Esophagus mucosa (tissue), 1 donor: ENCODE data around the gene LRRC56. TPM values are rescaled to one million over a fixed set of nuclear protein-coding genes. Genes with fewer than 3 reads are reported as not detected.
A peak's percentile ranks its signal among the peaks of the same experiment; 100 is the strongest.
"Not testable (repeated sequence)": the region's sequence is repeated elsewhere in the genome, so short reads cannot be mapped to it uniquely, and the experiment has no call there.

Source experiments
- ATAC-seq: fragments of 200-7000 bp; cut with Tn5 transposase; one replicate; pipeline ENCODE4 v1.9.1; 2020
- total RNA-seq: library from RNA; stranded (reverse); gene quantifications from one replicate; pipeline ENCODE4 v1.2.4, GENCODE V29; 2023
- donor health status: DM: yes; HTN: yes; CAD: no.

Gene LRRC56
- total RNA-seq, 1 donor from 2014 or later, result 1.3 TPM

DNA sequence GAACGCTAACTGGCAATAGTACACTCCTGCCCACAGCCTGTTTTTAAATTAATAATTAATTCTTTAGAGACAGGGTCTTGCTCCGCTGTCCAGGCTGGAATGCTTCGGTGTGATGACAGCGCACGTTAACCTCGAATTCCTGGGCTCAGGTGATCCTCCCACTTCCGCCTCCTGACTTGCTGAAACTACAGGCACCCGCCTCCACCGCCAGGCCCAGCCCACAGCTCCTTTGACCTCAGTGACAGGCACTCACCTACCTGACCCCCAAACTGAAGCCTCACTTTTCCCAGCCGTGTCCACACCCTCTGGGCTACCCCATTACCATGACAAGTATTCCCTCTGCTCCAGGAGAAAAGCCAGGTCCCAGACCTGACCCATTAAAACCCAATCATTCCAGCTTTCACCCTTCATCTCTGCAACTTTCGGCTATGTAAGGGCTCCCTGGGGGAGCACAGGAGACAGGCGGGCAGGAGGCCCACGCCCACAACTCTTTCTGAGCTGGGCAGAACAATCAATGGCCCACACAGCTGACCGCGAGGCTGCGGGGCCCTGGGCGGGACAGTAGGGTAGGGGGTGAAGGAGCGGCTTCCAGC, 22.5 kb downstream of the LRRC56 start:
- no peak for ATAC-seq

DNA sequence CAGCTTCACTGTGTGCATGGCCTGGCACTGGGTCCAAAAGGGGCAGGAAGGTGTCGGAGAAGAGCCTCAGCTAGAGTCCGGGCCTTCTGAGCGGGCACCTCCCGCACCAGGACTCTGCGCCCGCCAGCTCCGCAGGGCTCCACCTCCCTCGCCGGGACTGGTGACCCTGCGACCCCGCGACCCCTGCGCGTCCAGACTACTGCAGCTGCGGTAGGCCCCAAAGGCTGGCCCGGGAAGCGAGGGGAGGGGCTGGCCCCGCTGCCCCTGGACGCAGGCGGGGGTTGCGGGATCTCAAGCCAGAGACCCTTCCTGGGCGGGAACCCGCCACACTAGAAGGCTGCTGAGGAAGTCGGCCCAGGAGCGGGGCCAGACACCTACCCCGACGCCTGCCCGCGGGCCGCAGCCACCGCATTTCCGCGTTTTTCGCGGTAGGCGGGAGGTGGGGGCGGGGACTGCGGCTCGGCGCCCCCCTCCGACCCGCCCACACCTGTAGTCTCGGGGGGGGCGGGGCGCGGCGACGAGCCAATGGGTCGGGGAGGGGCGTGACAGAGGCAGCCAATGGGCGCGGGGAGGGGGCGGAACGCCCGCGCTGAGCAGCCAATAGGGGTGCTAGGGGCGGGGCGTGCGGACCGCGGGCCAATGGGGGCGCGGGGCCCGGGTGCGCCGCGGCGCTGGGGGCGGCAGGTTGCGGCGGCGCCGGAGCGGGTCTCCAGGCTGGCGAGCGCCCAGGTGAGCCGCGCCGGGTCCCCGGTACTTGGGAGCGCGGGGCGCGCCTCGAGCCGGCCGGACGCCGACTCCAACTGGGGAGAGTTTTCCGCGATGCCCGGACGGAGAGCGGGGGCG, 23.2 kb downstream of the LRRC56 start, which contains the start of the genes LMNTD2 and RASSF7:
Gene LMNTD2 (minus strand): TSS at position 434 of the 843 bp plus-strand sequence. CDS start 22 bp downstream, at position 412.
Gene RASSF7 (plus strand): TSS at position 666 of the 843 bp plus-strand sequence. CDS start 799 bp downstream, outside the sequence.
- peak; percentile 87 for ATAC-seq

DNA sequence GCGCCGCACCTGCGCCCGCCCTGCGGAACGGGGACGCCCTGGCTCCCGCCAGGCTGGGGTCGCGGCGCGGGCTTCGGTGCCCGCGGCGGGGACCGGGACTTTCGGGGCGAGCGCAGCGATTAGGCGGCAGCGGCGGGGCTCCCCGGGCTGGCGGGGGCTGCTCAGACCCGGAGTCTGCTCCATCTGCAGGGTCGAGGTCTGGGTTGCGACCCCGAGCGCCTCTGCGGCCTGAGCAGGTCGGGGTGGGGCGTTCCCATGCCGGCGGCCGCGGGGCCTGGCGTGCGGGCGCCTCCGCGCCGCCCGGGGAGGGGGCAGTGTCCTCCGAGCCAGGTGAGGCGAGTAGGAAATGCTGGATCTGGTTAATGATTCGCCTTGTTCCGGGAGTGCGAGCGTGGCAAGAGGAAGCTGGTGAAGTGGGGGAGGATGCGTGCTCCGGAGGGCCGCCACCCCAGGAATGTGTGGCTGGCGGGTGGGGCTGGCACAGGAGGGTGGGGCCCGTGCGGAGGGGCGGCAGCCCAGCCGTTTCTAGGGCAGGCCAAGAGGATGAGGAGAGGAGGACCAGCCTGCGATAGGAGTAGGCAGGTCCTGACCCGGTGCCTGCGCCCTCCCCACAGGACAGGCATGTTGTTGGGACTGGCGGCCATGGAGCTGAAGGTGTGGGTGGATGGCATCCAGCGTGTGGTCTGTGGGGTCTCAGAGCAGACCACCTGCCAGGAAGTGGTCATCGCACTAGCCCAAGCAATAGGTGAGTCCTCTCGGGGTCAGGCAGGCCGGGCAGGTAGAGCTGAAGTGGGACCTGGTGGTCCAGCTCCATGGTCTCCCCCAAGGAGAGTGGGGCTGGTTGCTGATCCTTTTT, 24.0 kb downstream of the LRRC56 start:
- ATAC-seq, result peak; percentile 48

DNA sequence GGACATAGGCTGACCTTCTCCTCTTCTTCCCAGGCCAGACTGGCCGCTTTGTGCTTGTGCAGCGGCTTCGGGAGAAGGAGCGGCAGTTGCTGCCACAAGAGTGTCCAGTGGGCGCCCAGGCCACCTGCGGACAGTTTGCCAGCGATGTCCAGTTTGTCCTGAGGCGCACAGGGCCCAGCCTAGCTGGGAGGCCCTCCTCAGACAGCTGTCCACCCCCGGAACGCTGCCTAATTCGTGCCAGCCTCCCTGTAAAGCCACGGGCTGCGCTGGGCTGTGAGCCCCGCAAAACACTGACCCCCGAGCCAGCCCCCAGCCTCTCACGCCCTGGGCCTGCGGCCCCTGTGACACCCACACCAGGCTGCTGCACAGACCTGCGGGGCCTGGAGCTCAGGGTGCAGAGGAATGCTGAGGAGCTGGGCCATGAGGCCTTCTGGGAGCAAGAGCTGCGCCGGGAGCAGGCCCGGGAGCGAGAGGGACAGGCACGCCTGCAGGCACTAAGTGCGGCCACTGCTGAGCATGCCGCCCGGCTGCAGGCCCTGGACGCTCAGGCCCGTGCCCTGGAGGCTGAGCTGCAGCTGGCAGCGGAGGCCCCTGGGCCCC, 24.8 kb downstream of the LRRC56 start:
- ATAC-seq, result no peak

DNA sequence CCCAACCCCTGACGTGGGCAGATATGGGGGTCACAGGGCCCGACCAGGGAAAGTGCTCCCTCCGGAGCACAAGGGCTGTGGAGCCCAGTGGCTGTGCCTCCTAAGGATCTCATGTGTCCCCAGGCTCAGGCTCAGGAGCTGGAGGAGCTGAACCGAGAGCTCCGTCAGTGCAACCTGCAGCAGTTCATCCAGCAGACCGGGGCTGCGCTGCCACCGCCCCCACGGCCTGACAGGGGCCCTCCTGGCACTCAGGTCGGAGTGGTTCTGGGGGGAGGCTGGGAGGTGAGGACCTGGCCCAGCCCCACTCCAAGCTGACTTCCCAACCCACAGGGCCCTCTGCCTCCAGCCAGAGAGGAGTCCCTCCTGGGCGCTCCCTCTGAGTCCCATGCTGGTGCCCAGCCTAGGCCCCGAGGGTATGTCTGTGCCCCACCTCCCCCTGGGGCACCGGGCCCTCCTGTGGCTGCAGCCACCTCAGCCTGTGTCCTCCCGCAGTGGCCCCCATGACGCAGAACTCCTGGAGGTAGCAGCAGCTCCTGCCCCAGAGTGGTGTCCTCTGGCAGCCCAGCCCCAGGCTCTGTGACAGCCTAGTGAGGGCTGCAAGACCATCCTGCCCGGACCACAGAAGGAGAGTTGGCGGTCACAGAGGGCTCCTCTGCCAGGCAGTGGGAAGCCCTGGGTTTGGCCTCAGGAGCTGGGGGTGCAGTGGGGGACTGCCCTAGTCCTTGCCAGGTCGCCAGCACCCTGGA, 25.9 kb downstream of the LRRC56 start:
- ATAC-seq, result no peak

DNA sequence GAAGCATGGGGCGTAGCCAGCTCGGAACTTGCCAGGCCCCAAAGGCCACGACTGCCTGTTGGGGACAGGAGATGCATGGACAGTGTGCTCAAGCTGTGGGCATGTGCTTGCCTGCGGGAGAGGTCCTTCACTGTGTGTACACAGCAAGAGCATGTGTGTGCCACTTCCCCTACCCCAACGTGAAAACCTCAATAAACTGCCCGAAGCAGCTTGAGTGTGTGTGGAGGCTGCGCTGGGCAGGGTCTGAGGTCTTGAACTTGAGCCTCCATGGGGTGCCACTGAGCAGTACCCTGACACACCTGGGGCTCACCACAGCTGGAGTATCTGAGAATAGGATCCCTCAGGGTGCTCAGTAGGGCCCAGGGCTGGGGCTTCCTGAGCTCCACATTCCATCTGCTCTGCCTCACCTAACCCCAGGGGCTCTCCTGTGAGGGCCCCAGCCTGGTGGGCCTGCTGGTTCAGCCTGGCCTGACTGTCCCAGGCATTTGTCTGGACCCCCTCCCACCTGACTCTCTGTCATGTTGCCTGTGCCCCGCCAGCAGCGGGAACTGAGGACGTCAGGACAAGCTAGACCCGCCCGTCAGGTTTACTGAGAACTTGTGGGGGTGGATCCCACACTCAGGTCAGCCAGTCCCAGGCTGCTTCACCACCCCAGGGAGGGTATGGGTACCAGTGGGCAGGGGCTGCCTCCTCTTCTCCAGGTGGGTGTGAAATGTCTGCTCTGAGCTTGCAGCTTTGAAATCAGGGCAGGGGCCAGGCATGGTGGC, 26.7 kb downstream of the LRRC56 start:
- ATAC-seq, result peak; percentile 8

DNA sequence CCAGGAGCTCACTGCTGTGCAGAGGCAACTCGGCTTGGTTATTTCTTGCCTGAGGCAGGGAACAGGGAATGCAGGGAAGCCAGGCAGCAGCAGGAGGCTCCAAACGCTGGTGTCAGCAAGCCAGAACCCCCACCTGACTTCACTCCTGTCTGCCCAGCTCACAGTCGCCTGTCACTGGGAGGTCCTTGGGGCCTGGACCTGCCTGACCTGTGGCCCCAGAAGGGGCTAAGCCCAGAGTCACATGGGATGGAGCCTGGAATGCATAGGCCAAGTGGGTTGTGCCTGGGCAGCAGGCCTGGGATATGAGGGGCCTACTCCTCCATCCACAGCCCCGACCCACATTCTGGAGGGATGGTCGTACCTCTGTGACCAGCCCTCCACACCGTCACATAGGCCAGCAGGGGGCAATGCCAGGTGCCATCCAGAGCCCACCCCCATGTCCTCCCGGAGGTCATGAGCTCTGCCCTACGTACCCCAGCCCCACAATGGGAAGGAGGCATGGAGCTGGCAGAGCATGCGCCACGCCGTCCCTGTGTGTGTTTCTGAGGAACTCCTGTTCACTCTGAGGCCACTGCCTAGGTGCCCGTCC, 28.7 kb downstream of the LRRC56 start:
- ATAC-seq, result no peak

DNA sequence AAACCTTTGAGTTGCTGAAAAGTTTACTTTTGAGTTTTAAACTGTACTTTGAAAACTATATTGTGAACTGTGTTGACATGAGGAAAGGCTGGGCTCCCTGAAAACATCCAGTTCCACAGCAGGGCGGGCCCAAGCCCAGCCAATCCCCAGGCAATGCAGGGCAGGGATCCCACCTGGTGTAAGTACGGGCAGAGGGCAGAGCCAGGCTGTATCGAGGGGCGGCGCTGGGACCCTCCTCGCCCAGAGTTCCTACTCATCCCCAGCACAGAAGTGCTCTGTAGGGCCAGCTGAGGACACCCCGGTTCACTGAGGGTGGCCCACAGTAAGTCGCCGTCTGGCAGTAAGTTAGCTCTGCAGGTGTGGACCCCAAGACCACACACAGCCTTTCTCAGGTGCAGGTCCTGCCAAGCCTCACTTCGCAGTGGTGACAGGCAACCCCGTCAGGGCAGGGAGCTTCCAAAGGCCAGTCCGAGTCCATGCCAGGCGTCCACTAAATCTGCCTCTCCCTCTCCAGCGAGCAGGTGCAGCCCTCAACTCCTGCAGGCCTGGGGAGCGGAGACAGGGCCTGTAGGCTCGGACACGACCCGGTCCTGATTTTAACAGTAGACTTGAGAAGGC, 29.8 kb downstream of the LRRC56 start:
- no peak for ATAC-seq

DNA sequence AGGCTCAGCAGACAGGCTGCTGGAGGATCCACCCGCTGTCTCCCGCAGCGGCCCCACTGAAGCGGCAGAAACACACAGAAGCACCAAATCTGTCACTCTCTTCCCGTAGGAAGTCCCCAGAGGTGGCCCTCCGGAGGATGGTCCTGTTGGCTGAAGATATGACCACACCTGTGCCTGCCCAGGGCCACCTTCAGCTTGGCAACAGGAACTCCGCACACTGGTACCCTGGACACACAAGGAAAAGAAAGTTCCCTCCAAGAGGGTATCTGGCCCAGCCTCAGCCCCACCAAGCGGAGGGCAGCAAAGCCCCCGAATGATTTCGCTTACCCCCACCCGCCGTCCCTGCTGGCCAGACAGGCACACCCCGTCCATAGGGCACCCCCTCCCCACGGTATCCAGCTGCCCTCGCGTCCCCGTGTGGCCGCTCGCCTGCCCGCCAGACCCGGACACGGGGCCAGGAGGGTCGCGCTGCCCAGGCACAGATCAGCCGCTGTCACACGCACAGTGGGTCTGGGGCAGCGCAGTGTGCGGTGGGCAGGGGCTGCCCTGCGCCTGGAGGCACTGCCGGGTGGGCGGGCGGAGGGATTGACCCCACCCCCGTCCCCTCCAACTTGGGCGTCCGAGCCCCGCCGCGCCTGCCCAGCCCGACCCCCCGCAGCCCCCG, 30.4 kb downstream of the LRRC56 start:
- ATAC-seq, result peak; percentile 3

DNA sequence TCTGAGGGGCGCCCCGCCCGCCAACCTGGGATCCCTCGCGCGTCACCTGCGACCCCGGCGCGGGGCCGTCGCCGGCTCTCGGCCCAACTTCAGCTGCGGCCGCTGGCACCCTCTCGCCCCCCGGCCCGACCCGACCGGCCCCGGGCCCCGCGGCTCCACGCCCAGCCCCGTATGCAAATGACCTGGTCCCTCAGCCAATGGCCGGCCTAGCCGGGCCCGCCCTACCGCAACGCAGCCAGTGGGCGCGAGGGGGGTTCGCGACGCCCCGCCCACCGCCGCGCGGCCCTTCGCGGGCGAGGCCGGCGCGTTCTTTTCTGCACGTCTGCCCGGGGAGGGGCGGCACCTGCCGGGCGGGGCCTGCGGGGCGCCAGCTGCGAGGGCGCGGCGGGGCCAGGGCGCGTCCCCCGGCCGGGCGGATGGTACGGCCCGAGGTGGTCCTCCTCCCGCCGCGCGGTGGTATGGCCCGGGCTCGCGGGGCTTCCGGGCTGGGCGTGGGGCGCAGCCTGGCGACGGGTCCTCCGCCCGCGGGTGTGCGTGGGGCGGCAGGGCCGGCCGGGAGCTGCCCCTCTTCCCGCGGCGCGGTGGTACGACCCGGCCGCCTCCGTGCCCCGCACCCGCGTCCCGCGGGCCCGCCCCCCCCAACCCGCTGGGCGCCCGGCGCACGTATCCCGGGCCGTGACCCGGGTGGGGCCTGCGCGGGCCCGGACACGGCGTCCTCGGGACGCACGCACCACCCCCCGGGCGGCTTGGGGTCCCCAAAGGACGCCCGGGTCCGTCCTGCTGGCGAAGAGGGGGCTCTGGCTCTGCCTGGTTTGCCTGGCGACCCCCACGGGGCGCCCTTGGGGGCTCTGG, 31.2 kb downstream of the LRRC56 start:
- peak; percentile 86 for ATAC-seq

DNA sequence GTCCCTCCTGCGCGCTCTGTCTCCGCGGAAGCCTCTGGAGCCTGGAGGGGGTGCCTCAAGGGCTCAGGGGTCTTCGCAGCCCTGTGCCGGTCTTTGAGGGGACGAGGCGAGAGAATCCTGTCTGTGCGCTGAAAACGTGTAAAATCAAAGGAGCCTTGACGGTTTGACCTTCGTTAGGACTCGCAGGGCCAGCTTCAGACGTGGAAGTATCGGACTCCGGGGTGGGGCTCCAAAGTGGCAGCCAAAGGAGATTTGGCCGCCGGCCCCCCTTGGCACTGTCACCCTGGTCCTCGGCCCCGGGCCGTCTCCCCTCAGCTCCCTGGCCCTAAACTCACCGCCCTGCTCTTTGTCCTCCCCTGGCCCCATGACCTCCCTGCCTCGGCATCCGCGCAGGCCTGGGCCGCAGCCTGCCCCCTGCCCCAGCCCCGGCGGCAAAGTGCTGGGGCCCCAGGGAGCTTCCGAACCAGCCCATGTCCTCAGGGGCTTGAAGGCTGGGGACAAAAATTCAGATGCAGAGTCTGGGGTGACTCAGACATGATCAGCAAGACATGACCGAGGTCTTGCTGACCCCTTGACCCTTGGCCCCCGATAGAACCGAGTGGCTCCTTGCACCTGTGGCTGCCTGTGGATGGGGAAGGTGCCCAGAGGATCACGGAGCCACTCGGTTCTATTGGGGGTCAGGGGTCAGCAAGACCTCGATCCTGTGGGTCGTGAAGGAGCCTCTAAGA, 32.0 kb downstream of the LRRC56 start:
- no peak for ATAC-seq

DNA sequence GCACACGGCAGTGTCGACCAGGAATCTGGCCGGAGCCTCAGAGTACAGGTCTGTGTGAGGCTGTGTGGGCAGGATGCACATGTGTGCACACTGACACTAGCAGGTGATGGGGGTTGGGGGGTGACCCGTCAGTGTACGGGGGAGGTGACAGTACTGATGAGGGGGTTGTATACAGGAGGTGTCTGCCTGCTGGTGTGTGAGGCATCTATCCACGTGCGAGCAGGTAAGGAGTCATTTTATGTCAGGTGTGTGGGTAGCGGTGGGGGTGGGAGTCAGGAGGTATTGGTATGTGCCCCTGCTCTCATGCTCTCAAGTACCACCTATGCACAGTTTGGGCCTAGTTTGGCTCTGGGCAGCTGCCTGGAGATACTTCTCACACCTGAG, 34.5 kb downstream of the LRRC56 start:
- ATAC-seq, result no peak

DNA sequence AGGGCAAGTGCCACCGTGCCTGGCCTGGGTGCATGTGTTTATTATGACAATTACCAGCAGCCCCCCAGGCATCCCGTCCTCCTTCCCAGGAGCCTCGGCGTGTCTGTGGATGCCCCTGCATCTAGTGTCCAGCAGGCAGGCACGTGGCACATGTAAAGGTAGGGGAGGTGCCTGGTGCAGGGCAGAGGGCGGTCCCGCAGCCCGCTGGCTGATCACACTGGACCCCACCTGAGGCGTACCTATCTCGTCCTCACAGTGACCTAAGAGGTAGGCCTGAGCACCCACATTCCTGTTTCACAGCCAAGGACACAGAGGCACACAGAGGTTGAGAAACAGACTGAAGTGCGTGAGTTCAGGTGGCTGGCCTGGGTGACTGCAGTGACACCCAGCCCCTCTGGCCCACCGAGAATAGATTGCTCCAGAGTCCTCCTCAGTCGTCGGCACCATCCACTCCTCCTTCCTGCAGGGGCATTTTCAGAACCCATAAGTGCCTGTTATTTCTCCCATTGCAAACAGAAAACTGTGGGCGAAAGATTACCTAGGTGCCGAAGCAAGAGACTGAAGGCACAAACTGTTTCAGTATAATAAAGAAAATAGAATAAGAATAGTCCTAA, 35.9 kb downstream of the LRRC56 start:
- ATAC-seq, result no peak

DNA sequence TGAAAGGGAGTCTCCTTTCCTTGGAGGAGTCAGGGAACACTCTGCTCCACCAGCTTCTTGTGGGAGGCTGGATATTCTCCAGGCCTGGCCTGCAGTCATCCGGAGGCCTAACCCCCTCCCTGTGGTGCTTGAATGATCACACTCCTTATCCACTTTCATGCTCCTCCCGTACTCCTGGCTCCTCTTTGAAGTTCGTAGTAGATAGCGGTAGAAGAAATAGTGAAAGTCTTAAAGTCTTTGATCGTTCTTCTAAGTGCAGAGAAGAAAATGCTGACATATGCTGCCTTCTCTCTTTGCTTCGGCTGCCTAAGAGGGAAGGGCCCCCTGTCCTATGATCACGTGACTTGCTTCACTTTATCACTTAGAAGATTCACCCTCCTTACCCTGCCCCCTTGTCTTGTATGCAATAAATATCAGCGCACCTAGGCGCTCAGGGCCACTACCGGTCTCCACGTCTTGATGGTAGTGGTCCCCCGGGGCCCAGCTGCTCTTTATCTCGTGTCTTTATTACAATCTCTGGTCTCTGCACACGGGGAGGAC, 36.8 kb downstream of the LRRC56 start:
- not testable (repeated sequence) for ATAC-seq

DNA sequence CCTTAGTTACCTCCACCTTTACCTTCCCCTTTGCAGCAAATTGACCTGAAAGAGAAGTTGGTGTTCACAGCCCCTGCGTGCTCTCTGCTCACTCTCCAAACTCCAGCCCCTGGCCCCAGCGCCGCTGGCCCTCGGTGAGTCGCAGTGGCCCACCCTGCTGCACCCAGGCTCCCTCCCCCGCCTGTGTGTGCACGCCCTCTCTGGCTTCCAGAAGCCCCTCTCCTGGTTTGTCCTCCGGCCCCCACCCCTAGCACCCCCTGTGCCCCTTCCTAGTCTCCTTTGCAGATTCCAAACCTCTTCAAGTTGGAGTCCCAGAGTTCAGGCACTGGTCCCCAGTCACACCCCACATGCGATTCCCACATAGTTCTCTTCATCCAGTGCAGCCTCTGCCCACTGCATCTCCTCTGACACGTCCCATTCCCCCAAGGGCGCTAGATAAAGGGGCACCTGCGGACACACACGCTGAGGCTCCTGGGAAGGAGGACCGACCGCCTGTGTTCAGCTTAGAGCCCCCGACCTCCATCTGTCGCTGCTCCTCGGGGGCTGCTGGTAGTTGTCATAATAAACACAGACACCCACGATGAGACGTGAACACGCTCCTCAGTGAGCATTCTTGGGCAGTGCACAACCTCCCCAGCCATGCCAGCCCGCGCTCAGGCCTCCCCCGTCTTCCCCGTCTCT, 37.4 kb downstream of the LRRC56 start:
- ATAC-seq, result peak; percentile 0

DNA sequence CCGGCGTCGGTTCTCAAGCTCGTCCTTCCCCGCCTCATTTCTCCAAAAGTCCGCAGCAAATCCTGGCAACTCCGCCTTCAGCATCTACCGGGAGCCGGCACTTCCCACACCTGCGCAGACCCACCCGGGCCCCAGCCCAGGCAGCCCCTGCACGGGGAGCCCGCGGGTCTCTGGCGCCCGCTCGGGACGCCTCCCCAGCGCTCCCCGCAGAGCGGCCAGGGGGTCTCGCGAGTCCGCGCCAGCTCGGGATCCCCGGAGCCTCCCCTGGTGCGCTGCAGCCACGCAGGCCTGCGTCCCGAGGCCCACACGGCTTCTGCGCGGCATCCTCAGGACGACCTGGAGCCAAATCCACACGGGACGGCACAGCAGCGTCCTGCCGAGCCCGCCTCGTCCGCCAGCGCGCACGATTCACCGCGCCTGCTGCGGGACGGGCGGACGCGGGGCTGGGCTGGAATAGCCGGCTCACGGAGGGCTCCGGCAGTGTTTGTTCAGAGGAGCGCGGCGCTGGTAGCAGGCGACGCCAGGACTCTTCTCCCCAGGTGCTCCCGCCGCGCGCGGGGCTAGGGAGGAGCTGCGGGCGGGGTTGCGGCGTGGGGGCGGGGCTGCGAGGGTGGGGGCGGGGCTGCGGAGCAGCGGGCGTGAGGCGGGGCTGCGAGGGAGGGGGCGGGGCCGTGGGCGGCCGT, 38.1 kb downstream of the LRRC56 start:
- ATAC-seq, result peak; percentile 3
